WTC11 (cell line): ENCODE results near the gene ELP2. TPM values are rescaled to one million over a fixed set of nuclear protein-coding genes. Genes with fewer than 3 reads are reported as not detected.
"Not testable (repeated sequence)": the region's sequence is repeated elsewhere in the genome, so short reads cannot be mapped to it uniquely, and the experiment has no call there.

Experiments
- ATAC-seq: fragments of 200-7000 bp; cut with Tn5 transposase; 2 replicates; pipeline ENCODE4 v1.10.0; 2021; ENCODE audit warnings: mild to moderate bottlenecking, moderate library complexity
- CTCF ChIA-PET: fragments of 300-600 bp; sonication (Branson Sonifier 250); formaldehyde crosslinking; loops from one replicate; lab custom pipeline; 2021; ENCODE audit warnings: antibody characterized with exemption; lab: Charles Lee
- POLR2A ChIA-PET: fragments of 350-600 bp; sonication (Branson Sonifier 250); formaldehyde crosslinking; loops from one replicate; lab custom pipeline; 2021; ENCODE audit warnings: antibody characterized with exemption; lab: Charles Lee
- DNase-seq: peaks from one replicate; pipeline ENCODE4 v3.0.0; 2021; ENCODE audit warnings: low spot score
- H3K27ac Mint-ChIP-seq: 2 replicates; pipeline ENCODE4 v1.8.0; 2021; ENCODE audit warnings: mixed read lengths
- H3K27me3 Mint-ChIP-seq: 2 replicates; pipeline ENCODE4 v1.8.0; 2021; ENCODE audit warnings: low read depth, mild to moderate bottlenecking, moderate library complexity, mixed read lengths
- H3K36me3 Mint-ChIP-seq: 2 replicates; pipeline ENCODE4 v1.8.0; 2021; ENCODE audit warnings: mixed read lengths
- H3K4me1 Mint-ChIP-seq: 2 replicates; pipeline ENCODE4 v1.8.0; 2022; ENCODE audit warnings: mixed read lengths
- H3K4me3 Mint-ChIP-seq: 2 replicates; pipeline ENCODE4 v1.8.0; 2021; ENCODE audit warnings: mild to moderate bottlenecking, moderate library complexity, mixed read lengths
- H3K9me3 Mint-ChIP-seq: 2 replicates; pipeline ENCODE4 v1.8.0; 2021; ENCODE audit warnings: mixed read lengths
- AR ChIP-seq: fragments of 250-450 bp; sonication (Bioruptor Pico); IDR thresholded peaks from 2 replicates; pipeline ENCODE4 v1.9.0; 2021; ENCODE audit warnings: mild to moderate bottlenecking
- ATF6 ChIP-seq: sonication (generic); formaldehyde crosslinking; IDR thresholded peaks from 2 replicates; pipeline ENCODE4 v1.8.1; 2023; ENCODE audit warnings: mild to moderate bottlenecking, missing genetic modification reagents
- CDX4 ChIP-seq: fragments of 250-450 bp; sonication (Bioruptor Pico); IDR thresholded peaks from 2 replicates; pipeline ENCODE4 v1.9.0; 2021; ENCODE audit warnings: moderate library complexity, mild to moderate bottlenecking, inconsistent platforms, borderline replicate concordance
- CREB1 ChIP-seq: sonication (generic); formaldehyde crosslinking; IDR thresholded peaks from 2 replicates; pipeline ENCODE4 v1.8.0; 2023; ENCODE audit warnings: mild to moderate bottlenecking, missing genetic modification reagents
- E2F1 ChIP-seq: sonication (generic); formaldehyde crosslinking; IDR thresholded peaks from 2 replicates; pipeline ENCODE4 v1.8.0; 2022; ENCODE audit warnings: mild to moderate bottlenecking, missing genetic modification reagents
- ELF4 ChIP-seq: sonication (generic); formaldehyde crosslinking; IDR thresholded peaks from 2 replicates; pipeline ENCODE4 v1.8.1; 2022; ENCODE audit warnings: low read depth, mild to moderate bottlenecking, moderate library complexity, missing genetic modification reagents
- ERG ChIP-seq: fragments of 250-450 bp; sonication (Bioruptor Pico); IDR thresholded peaks from 2 replicates; pipeline ENCODE4 v1.8.0; 2021; ENCODE audit warnings: mild to moderate bottlenecking
- FOXJ3 ChIP-seq: sonication (generic); formaldehyde crosslinking; IDR thresholded peaks from 2 replicates; pipeline ENCODE4 v1.9.0; 2021; ENCODE audit warnings: missing genetic modification reagents, mild to moderate bottlenecking, borderline replicate concordance
- FOXK1 ChIP-seq: sonication (generic); formaldehyde crosslinking; IDR thresholded peaks from 2 replicates; pipeline ENCODE4 v1.8.0; 2022; ENCODE audit warnings: mild to moderate bottlenecking, moderate library complexity, missing genetic modification reagents
- GRHL2 ChIP-seq: fragments of 250-450 bp; sonication (Bioruptor Pico); IDR thresholded peaks from 2 replicates; pipeline ENCODE4 v1.8.0; 2022; ENCODE audit warnings: mild to moderate bottlenecking, moderate library complexity; ENCODE audit not compliant: insufficient replicate concordance, severe bottlenecking
- JUN ChIP-seq: sonication (generic); formaldehyde crosslinking; IDR thresholded peaks from 2 replicates; pipeline ENCODE4 v1.8.0; 2023; ENCODE audit warnings: mild to moderate bottlenecking, missing genetic modification reagents
- PRRX2 ChIP-seq: fragments of 250-450 bp; sonication (Bioruptor Pico); IDR thresholded peaks from 2 replicates; pipeline ENCODE4 v1.8.0; 2021; ENCODE audit warnings: mild to moderate bottlenecking
- SMAD3 ChIP-seq: sonication (generic); formaldehyde crosslinking; IDR thresholded peaks from 2 replicates; pipeline ENCODE4 v1.8.0; 2022; ENCODE audit warnings: missing genetic modification reagents, mild to moderate bottlenecking, borderline replicate concordance
- USF2 ChIP-seq: sonication (generic); formaldehyde crosslinking; IDR thresholded peaks from 2 replicates; pipeline ENCODE4 v1.8.1; 2023; ENCODE audit warnings: mild to moderate bottlenecking, missing genetic modification reagents, moderate library complexity
- ZBTB21 ChIP-seq: sonication (generic); formaldehyde crosslinking; IDR thresholded peaks from 2 replicates; pipeline ENCODE4 v1.8.1; 2023; ENCODE audit warnings: mild to moderate bottlenecking, missing genetic modification reagents, borderline replicate concordance
- ZNF138 ChIP-seq: sonication (generic); formaldehyde crosslinking; conservative IDR thresholded peaks from 2 replicates; pipeline ENCODE4 v1.8.1; 2022; ENCODE audit warnings: mild to moderate bottlenecking, moderate library complexity, missing genetic modification reagents
- ZNF416 ChIP-seq: fragments of 250-450 bp; sonication (Bioruptor Pico); IDR thresholded peaks from 2 replicates; pipeline ENCODE4 v1.9.0; 2021; ENCODE audit warnings: mild to moderate bottlenecking, inconsistent platforms
- total RNA-seq: library from RNA; stranded (reverse); gene quantifications from 3 replicates; pipeline ENCODE4 v1.2.3, GENCODE V29; 2021

The ELP2 gene
- total RNA-seq, 1 experiment from 2014 or later, result 141 TPM

- DNase-seq, H3K4me3 Mint-ChIP-seq, H3K27ac Mint-ChIP-seq, CTCF ChIA-PET, H3K36me3 Mint-ChIP-seq, H3K27me3 Mint-ChIP-seq, ATAC-seq, H3K9me3 Mint-ChIP-seq, H3K4me1 Mint-ChIP-seq, POLR2A ChIA-PET: not testable (repeated sequence)
These were observed 37.6 kb upstream of the ELP2 start for GRCh38 chr18:36092116-36092515.

GRCh38 chr18:36094431-36094830 is 35.3 kb upstream of the ELP2 start:
- CTCF ChIA-PET, result interaction anchor here (0.8 to 2.5 kb wide), 2 partner anchors 94 to 189 kb away, joined by 3 to 44 read pairs; no protein-coding TSS in a partner anchor
- H3K27ac Mint-ChIP-seq, result no peak overlapping the region
- no peaks in the 10 kb centered on the region for H3K9me3 Mint-ChIP-seq

More at GRCh38 chr18:36094431-36094830, 35.3 kb upstream of the ELP2 start:
- H3K27me3 Mint-ChIP-seq, result no peaks in the 10 kb centered on the region; the same call in 1 of the 2 replicates
- no peak overlapping the region for H3K4me3 Mint-ChIP-seq
- POLR2A ChIA-PET, result no interaction called here
- no peaks in the 10 kb centered on the region for H3K4me1 Mint-ChIP-seq
- no peak for ATAC-seq
- TF ChIP-seq ERG (CRISPR knock-in tag) (no peak), ELF4 (CRISPR knock-in tag) (no peak), ZBTB21 (CRISPR knock-in tag) (no peak), E2F1 (CRISPR knock-in tag) (no peak), SMAD3 (CRISPR knock-in tag) (no peak), ATF6 (CRISPR knock-in tag) (no peak), ZNF416 (CRISPR knock-in tag) (no peak), ZNF138 (CRISPR knock-in tag) (no peak), CDX4 (CRISPR knock-in tag) (no peak), FOXJ3 (CRISPR knock-in tag) (no peak), CREB1 (no peak), USF2 (CRISPR knock-in tag) (no peak), JUN (CRISPR knock-in tag) (no peak), FOXK1 (no peak), GRHL2 (CRISPR knock-in tag) (no peak), AR (no peak), PRRX2 (CRISPR knock-in tag) (no peak)
- TF ChIP-seq, all 79 proteins: peak for 0
- no peaks in the 10 kb centered on the region for H3K36me3 Mint-ChIP-seq
- no peak for DNase-seq
